GM23338 (cell line): ENCODE data around the gene ATP2B1. TPM values are rescaled to one million over a fixed set of nuclear protein-coding genes. Genes with fewer than 3 reads are reported as not detected.

ENCODE experiments used
- CREB1 ChIP-seq: fragments of 250-450 bp; sonication (Bioruptor Pico); IDR thresholded peaks from 2 replicates; pipeline ENCODE4 v1.5.0; 2020; ENCODE audit warnings: low read depth, mild to moderate bottlenecking, moderate library complexity
- ETS1 ChIP-seq: IDR thresholded peaks from 2 replicates; pipeline ENCODE4 v1.6.1; 2016; ENCODE audit warnings: antibody characterized with exemption
- EZH2 ChIP-seq: fragments of 200-600 bp; sonication (generic); IDR thresholded peaks from one replicate; pipeline ENCODE4 v1.8.0; 2017; ENCODE audit warnings: antibody characterized with exemption, mild to moderate bottlenecking, low read depth; ENCODE audit not compliant: unreplicated experiment
- EZH2phosphoT487 ChIP-seq: fragments of 200-600 bp; sonication (generic); IDR thresholded peaks from one replicate; pipeline ENCODE4 v1.8.1; 2018; ENCODE audit warnings: antibody characterized with exemption; ENCODE audit not compliant: unreplicated experiment
- JUNB ChIP-seq: IDR thresholded peaks from one replicate; pipeline ENCODE4 v1.6.1; 2016; ENCODE audit warnings: antibody characterized with exemption; ENCODE audit not compliant: unreplicated experiment
- NANOG ChIP-seq: IDR thresholded peaks from 2 replicates; pipeline ENCODE4 v1.6.1; 2016; ENCODE audit warnings: antibody characterized with exemption, borderline replicate concordance
- POLR2AphosphoS5 ChIP-seq: IDR thresholded peaks from 2 replicates; pipeline ENCODE4 v1.6.1; 2016; ENCODE audit warnings: antibody characterized with exemption, low read depth
- REST ChIP-seq: IDR thresholded peaks from one replicate; pipeline ENCODE4 v1.6.1; 2018; ENCODE audit warnings: antibody characterized with exemption; ENCODE audit not compliant: unreplicated experiment
- ZNF331 ChIP-seq: fragments of 250-450 bp; sonication (Bioruptor Pico); IDR thresholded peaks from 2 replicates; pipeline ENCODE4 v1.5.0; 2020; ENCODE audit warnings: low read depth, mild to moderate bottlenecking, moderate library complexity
- ZNF462 ChIP-seq: fragments of 250-450 bp; sonication (Bioruptor Pico); IDR thresholded peaks from 2 replicates; pipeline ENCODE4 v1.5.0; 2020; ENCODE audit warnings: mild to moderate bottlenecking, moderate library complexity
- polyA plus RNA-seq: library from polyadenylated mRNA; unstranded; fragments of >200 nt; fragmentation: Nextera tagmentation; extraction: Ambion mirVana; gene quantifications from 2 replicates; pipeline ENCODE4 v1.2.1, GENCODE V29; 2016
- total RNA-seq: library from RNA; depleted of rRNA; stranded (reverse); fragments of >200 nt; shearing (Covaris generic); gene quantifications from 2 replicates; pipeline ENCODE4 v1.2.3, GENCODE V29; 2014

The ATP2B1 gene
- total and polyA plus RNA-seq, 2 experiments from 2014 or later, result 39.3 to 42.3 TPM

GRCh38 chr12:89740943-89741342, 32.3 kb upstream of the ATP2B1 start (continued):
- no peak for TF ChIP-seq ZNF462 (CRISPR knock-in tag)
- no peak for TF ChIP-seq CREB1 (CRISPR knock-in tag)
- TF ChIP-seq ZNF331 (CRISPR knock-in tag), result no peak
- no peak for TF ChIP-seq REST
- TF ChIP-seq NANOG, result no peak
- no peak for TF ChIP-seq EZH2
- no peak for TF ChIP-seq JUNB
- TF ChIP-seq EZH2phosphoT487, result no peak
- no peak for TF ChIP-seq POLR2AphosphoS5
- no peak for TF ChIP-seq ETS1
